GM19324 (cell line): ENCODE measurements around the gene TMOD3.

Source experiments
- ATAC-seq: cut with Tn5 transposase; IDR thresholded peaks from one replicate; pipeline ENCODE4 v1.9.1; 2021; ENCODE audit warnings: mild to moderate bottlenecking, moderate library complexity; ENCODE audit not compliant: unreplicated experiment, low FRiP score

The TMOD3 gene

GRCh38 chr15:51825698-51826097 is 3.8 kb upstream of the TMOD3 start:
- no peak for ATAC-seq

GRCh38 chr15:51828621-51829375 is 655 bp upstream of the TMOD3 start:
- no peak for ATAC-seq

DNA sequence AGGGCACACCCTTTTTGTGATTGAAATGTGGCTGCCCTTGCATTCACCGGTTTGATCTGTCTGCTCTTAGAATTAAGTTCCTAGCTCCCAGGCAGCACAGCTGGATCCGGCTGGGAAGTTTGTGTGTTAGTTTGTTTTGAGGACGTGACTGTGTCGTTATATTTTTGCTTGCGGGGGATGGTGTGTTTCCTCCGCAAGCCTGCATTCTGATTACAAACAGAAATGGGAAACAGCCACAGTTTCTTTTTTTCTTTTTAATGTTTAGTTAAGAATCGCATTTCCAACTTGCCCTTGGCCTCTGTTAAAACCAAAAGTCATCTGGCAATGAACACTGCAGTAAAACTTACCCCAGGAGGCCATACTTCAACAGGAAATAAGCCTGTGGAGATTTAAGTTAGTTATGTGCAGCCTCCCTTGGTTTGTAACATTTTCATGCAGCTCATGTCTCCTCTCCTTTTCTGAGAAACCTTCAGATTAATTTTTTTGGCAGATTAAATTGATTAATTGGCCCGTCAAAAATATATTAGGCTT is 888 bp downstream of the TMOD3 start:
- no peak for ATAC-seq

DNA sequence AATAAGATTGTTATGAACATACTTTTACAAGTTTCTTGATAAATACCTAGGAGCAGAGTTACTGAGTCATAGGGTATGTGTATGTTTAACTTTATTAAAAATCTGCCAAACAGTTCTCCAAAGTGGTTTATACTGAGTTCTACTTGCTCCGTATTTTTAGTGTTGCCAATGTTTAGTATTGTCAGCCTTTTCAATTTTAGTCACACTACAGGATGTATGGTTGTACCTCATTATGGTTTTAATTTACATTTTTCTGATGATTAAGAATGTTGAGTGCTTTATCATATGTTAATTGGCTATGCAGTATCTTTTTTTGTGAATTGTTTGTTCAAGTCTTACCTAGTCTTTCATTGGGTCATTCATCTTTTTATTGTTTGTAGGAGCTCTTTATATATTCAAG is 4.3 kb downstream of the TMOD3 start:
- ATAC-seq: no peak

GRCh38 chr15:51837792-51838251 is 8.4 kb downstream of the TMOD3 start:
- ATAC-seq: no peak

GRCh38 chr15:51838270-51838669 is 8.8 kb downstream of the TMOD3 start:
- ATAC-seq: no peak

DNA sequence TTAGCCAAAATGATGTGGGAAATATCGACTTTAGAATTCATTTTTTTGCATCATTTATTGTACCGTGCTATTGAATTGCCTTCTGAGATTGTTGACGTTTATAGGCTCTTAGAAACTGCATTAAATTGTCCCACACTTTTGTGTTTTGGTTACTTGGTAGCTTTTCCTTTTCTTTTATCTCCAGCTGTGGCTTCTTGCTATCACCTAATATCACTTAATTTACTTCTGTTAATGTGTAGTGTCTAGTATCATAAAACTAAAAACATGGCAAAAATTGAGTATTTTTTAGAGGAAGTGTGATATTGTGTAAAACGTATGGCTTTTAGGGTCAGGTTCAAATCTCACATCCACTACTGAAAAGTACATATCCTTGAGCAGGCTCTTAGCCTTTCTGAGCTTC is 11.2 kb downstream of the TMOD3 start:
- no peak for ATAC-seq

GRCh38 chr15:51841406-51842040 is 12.1 kb downstream of the TMOD3 start:
- no peak for ATAC-seq

DNA sequence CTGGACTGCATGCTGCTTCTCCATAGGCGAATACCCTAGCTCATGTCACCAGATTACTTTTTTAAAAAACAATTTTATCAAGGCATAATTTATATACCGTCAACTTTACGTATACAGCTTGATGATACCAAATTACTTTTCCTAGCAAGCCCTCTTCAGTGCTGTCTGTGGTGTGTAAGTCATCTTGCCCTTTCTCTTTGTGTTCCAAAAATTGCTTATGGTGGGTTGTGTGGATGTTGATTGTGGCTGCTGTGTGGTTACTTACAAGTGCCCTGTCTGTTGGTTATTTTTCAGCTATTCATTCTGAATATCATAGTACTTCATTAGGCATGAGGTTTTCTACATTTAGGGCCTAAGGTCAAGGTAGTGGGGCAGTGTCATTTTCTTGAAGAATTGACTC is 12.8 kb downstream of the TMOD3 start:
- no peak for ATAC-seq

GRCh38 chr15:51842852-51843737 is 13.6 kb downstream of the TMOD3 start:
- ATAC-seq: no peak

DNA sequence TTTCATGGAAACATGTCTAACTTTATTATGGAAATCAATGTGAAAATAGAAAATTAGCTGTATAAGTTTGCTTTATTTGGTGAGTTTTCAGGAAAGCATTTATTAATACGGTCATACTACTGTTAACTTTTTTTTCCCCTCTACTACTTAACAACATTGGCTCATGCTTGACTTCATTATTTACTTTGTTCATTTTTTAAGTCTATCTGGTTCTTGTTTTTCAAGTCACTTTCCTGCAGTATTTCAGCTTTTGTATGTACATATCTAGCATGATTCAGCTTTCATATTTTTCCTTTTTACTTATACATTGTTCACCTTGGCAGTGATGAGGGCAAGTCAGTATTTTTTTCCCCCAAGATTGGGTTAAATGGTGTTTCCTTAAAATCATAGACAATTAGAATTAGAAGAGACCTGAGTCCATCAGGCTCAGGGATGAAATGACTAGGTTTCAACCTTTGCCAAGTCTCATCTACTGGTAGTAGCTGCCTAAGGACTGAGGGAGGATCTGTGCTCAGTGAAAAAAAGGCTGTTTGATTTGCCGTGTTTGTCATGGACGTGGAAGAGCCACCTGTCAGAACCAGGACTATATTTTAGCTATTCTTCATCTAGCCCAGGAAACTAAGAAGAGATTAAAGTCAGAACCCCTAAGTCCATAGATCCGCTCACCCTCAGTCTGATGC is 15.4 kb downstream of the TMOD3 start:
- ATAC-seq: no peak

GRCh38 chr15:51846066-51846462 is 16.6 kb downstream of the TMOD3 start:
- ATAC-seq: no peak

DNA sequence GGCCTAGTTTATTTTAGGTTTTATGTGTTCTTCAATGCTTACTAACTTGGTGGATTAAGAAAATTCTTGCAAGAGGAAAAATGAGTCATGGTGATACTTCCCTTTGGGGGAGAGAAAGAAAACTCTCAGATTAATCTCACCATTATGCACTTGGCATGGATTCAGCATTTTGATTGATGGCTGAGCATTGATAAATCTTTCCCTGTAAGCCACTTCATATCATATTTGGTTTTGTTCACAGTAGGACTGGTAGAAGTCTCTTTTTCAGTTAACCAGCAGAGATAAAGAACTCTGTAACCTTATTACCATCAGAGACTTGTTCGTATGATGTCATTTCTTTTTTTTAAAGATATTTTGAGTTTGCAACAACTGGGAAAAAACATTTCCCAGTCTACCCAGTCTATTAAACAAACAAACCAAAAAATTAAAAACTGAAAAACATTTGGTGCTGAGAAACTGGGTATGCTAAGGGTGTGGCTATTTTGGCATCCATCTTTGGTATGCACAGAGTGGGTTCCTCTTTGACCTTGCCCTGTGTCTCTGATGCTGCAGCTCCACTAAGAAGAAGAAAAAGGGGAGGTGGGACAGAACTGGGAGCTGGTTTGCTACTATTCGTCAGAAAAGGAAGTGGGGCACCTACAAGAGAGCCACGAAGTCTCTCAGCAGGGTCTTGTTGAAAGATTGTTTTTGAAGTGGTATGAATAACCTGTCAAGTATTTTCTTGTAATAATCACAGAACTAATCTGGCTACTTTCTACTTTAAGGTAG is 17.2 kb downstream of the TMOD3 start:
- ATAC-seq: no peak

DNA sequence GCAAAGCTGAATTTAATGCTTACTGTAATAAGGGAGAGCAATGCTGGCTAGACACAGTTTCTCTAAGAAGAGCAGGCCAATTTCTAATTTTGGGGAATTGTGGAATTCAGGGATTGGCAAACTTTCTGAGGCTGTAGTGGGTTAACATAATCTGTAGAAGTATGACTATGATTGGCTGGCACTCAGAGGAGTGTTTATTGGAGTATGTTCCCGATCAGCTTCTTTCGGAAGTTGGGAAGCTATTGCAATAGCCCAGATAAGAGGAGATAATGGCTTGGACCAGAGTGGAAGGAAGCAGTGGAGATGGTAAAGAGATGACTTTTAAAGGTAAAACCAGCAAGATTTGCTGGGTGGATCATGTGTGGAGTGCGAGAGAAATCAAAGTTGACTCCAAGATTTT is 19.4 kb downstream of the TMOD3 start:
- no peak for ATAC-seq

DNA sequence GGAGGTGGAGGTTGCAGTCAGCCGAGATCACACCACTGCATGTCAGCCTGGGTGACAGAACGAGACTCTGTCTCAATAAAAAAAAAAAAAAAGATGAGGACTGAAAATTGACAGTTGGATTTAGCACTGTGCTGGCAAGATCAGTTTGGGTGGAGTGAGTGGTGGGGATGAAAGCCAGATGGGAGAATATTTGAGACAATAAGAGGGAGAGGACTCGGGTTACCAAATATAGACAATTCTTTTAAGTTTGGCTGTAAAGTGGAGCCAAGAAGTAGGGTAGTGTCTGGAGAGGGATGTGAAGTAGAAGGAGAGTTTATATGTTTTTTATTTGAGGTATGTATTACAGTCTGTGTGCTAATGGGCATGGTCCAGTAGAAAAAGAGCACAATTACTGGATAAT is 20.4 kb downstream of the TMOD3 start:
- ATAC-seq: no peak

GRCh38 chr15:51853998-51854397 is 24.5 kb downstream of the TMOD3 start:
- ATAC-seq: no peak

DNA sequence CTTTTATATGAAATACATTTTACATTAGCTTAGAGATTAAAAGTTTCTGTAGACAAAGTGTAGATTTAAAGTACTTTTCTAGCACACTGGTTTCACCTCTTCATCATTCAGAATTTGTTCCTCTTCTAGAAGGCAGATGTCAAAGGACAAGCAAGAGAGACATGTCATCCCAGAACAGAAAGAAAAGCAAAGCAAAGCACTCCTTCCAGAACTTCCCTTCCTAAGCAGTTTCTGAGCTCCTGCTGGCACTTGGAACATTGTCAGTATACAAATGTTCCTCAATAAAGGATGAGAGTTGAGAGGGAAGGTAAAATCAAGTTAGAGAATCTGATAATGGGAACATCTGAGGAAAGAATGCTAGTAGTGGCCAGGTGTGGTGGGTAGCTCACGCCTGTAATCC is 26.2 kb downstream of the TMOD3 start:
- ATAC-seq: no peak

- no peak for ATAC-seq
Observed at GRCh38 chr15:51856714-51857380, 27.4 kb downstream of the TMOD3 start.
